ENCODE measurements around the gene GREB1L. TPM values are rescaled to one million over a fixed set of nuclear protein-coding genes. Genes with fewer than 3 reads are reported as not detected.

GREB1L gene
- polyA plus RNA-seq, 1 donor from 2014 or later = 23.3 TPM

DNA sequence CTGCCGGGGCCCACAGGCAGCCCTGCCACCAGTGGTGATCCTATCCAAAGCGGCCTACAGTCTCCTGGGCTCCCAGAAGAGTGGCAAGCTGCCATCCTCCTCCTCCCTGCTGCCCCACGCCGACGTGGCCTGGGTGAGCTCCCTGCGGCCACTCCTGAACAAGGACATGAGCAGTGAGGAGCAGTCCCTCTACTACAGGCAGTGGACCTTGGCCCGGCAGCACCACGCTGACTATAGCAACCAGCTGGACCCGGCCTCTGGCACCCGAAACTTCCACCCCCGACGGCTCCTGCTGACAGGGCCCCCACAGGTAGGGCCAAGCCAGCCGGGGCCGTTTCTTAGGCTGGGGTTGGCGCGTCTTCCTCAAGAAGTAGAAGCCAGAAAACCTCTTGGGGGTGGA lies 258.0 kb downstream of the GREB1L start:
- H3K27me3 ChIP-seq (ENCODE audit: insufficient read depth, low read depth, low read length) = no peaks in the 10 kb centered on the region
- no peaks in the 10 kb centered on the region for H3K9me2 ChIP-seq (ENCODE audit: insufficient read depth, low read length)
- H3K9ac ChIP-seq (ENCODE audit: low read length) = no peak overlapping the region
- H3K9me3 ChIP-seq (ENCODE audit: low read length) = no peaks in the 10 kb centered on the region
- H3K4me2 ChIP-seq (ENCODE audit: low read length) = no peak overlapping the region
- no peak overlapping the region for H3K4me3 ChIP-seq (ENCODE audit: low read length)
- no peak overlapping the region for H3K27ac ChIP-seq (ENCODE audit: low read length)
- H3K36me3 ChIP-seq (ENCODE audit: insufficient read depth, low read length) = no peaks in the 10 kb centered on the region
- TF ChIP-seq, protein P1, sequence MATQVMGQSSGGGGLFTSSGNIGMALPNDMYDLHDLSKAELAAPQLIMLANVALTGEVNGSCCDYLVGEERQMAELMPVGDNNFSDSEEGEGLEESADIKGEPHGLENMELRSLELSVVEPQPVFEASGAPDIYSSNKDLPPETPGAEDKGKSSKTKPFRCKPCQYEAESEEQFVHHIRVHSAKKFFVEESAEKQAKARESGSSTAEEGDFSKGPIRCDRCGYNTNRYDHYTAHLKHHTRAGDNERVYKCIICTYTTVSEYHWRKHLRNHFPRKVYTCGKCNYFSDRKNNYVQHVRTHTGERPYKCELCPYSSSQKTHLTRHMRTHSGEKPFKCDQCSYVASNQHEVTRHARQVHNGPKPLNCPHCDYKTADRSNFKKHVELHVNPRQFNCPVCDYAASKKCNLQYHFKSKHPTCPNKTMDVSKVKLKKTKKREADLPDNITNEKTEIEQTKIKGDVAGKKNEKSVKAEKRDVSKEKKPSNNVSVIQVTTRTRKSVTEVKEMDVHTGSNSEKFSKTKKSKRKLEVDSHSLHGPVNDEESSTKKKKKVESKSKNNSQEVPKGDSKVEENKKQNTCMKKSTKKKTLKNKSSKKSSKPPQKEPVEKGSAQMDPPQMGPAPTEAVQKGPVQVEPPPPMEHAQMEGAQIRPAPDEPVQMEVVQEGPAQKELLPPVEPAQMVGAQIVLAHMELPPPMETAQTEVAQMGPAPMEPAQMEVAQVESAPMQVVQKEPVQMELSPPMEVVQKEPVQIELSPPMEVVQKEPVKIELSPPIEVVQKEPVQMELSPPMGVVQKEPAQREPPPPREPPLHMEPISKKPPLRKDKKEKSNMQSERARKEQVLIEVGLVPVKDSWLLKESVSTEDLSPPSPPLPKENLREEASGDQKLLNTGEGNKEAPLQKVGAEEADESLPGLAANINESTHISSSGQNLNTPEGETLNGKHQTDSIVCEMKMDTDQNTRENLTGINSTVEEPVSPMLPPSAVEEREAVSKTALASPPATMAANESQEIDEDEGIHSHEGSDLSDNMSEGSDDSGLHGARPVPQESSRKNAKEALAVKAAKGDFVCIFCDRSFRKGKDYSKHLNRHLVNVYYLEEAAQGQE (IDR thresholded peaks at IDR 0.05; ENCODE audit: borderline replicate concordance) = no peak
- TF ChIP-seq, protein P2, sequence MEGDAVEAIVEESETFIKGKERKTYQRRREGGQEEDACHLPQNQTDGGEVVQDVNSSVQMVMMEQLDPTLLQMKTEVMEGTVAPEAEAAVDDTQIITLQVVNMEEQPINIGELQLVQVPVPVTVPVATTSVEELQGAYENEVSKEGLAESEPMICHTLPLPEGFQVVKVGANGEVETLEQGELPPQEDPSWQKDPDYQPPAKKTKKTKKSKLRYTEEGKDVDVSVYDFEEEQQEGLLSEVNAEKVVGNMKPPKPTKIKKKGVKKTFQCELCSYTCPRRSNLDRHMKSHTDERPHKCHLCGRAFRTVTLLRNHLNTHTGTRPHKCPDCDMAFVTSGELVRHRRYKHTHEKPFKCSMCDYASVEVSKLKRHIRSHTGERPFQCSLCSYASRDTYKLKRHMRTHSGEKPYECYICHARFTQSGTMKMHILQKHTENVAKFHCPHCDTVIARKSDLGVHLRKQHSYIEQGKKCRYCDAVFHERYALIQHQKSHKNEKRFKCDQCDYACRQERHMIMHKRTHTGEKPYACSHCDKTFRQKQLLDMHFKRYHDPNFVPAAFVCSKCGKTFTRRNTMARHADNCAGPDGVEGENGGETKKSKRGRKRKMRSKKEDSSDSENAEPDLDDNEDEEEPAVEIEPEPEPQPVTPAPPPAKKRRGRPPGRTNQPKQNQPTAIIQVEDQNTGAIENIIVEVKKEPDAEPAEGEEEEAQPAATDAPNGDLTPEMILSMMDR (IDR thresholded peaks at IDR 0.05; ENCODE audit: poor library complexity, severe bottlenecking) = no peak
- no peak for TF ChIP-seq SMC3 (conservative IDR thresholded peaks at IDR 0.05; ENCODE audit: poor library complexity)
- no peak for TF ChIP-seq RAD21 (conservative IDR thresholded peaks at IDR 0.05)
- no peak for TF ChIP-seq EP300 (conservative IDR thresholded peaks at IDR 0.05; ENCODE audit: poor library complexity, severe bottlenecking)
- TF ChIP-seq EZH2 (IDR thresholded peaks at IDR 0.05; ENCODE audit: borderline replicate concordance, insufficient read depth, low read length, poor library complexity, severe bottlenecking) = no peak
- TF ChIP-seq POLR2AphosphoS5 (IDR thresholded peaks at IDR 0.05) = no peak
- no peak for TF ChIP-seq TAF1 (IDR thresholded peaks at IDR 0.05; ENCODE audit: low read depth)
- no peak for TF ChIP-seq MXI1 (conservative IDR thresholded peaks at IDR 0.05; ENCODE audit: poor library complexity, severe bottlenecking)
- H2AFZ ChIP-seq (ENCODE audit: low read depth, low read length) = no peak overlapping the region
- H4K20me1 ChIP-seq (ENCODE audit: insufficient read depth) = no peaks in the 10 kb centered on the region
- H3F3A ChIP-seq (ENCODE audit: insufficient read depth, low read length, poor library complexity, severe bottlenecking) = no peaks in the 10 kb centered on the region
- H3K79me2 ChIP-seq (replicated peaks; ENCODE audit: insufficient read depth, low read length) = no peaks in the 10 kb centered on the region

DNA sequence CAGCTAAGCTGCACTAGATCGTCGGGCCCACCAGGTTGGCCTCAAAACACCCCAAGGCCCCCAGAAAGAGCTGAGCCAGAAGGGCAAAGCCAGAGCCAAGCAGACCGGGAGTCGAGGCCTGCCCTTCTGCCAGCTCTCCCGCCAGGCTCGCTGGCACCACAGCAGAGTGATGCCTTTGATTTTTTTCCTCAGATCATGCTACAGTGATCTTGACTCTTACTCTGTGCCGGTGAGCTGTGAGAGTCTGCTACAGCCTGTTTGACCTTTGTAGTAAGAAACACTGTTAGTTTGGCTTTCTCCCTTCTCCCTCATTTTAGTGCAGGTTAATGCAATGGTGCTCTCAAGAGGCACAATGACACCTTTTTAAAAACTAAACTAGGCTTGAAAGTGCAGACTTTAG lies 260.6 kb downstream of the GREB1L start:
- Histone ChIP-seq H3K9me3 (ENCODE audit: low read length) (no peaks in the 10 kb centered on the region), H3K27me3 (ENCODE audit: insufficient read depth, low read depth, low read length) (no peaks in the 10 kb centered on the region), H3K36me3 (ENCODE audit: insufficient read depth, low read length) (no peaks in the 10 kb centered on the region), H3F3A (ENCODE audit: insufficient read depth, low read length, poor library complexity, severe bottlenecking) (no peaks in the 10 kb centered on the region), H3K27ac (ENCODE audit: low read length) (no peak overlapping the region), H3K4me2 (ENCODE audit: low read length) (no peak overlapping the region), H3K79me2 (replicated peaks; ENCODE audit: insufficient read depth, low read length) (no peaks in the 10 kb centered on the region), H3K4me3 (ENCODE audit: low read length) (no peak overlapping the region), H3K9me2 (ENCODE audit: insufficient read depth, low read length) (no peaks in the 10 kb centered on the region), H3K9ac (ENCODE audit: low read length) (no peak overlapping the region), H4K20me1 (ENCODE audit: insufficient read depth) (no peaks in the 10 kb centered on the region), H2AFZ (ENCODE audit: low read depth, low read length) (no peak overlapping the region)
- TF ChIP-seq SMC3 (conservative IDR thresholded peaks at IDR 0.05; ENCODE audit: poor library complexity) (no peak), MXI1 (conservative IDR thresholded peaks at IDR 0.05; ENCODE audit: poor library complexity, severe bottlenecking) (no peak), TAF1 (IDR thresholded peaks at IDR 0.05; ENCODE audit: low read depth) (no peak), EP300 (conservative IDR thresholded peaks at IDR 0.05; ENCODE audit: poor library complexity, severe bottlenecking) (no peak), RAD21 (conservative IDR thresholded peaks at IDR 0.05) (no peak), POLR2AphosphoS5 (IDR thresholded peaks at IDR 0.05) (no peak), EZH2 (IDR thresholded peaks at IDR 0.05; ENCODE audit: borderline replicate concordance, insufficient read depth, low read length, poor library complexity, severe bottlenecking) (no peak)
- TF ChIP-seq, protein P2 (IDR thresholded peaks at IDR 0.05; ENCODE audit: poor library complexity, severe bottlenecking) = no peak
- TF ChIP-seq, protein P1 (IDR thresholded peaks at IDR 0.05; ENCODE audit: borderline replicate concordance) = no peak
